Epithelial cell of prostate (primary cell): Measurements from ENCODE around the gene PLEKHA7.

Experiments used
- DNase-seq: peaks from one replicate; pipeline ENCODE4 v3.0.0-alpha.2; 2011; ENCODE audit warnings: low read depth, low spot score
- H3K27ac ChIP-seq: fragments of 450-650 bp; 2 replicates; pipeline ENCODE4 v1.5.1; 2017; ENCODE audit warnings: mild to moderate bottlenecking

The PLEKHA7 gene

GRCh38 chr11:16764888-16765287, 249.3 kb downstream of the PLEKHA7 start:
- no peak overlapping the region for H3K27ac ChIP-seq
- no peak for DNase-seq

GRCh38 chr11:16763746-16764145, 250.5 kb downstream of the PLEKHA7 start:
- no peak overlapping the region for H3K27ac ChIP-seq
- DNase-seq = no peak

GRCh38 chr11:16759857-16760508, 254.2 kb downstream of the PLEKHA7 start:
- no peak for DNase-seq
- H3K27ac ChIP-seq = no peak overlapping the region

GRCh38 chr11:16758382-16759024, 255.7 kb downstream of the PLEKHA7 start:
- no peak for DNase-seq
- H3K27ac ChIP-seq = no peak overlapping the region

- no peak for DNase-seq
- H3K27ac ChIP-seq = no peak overlapping the region
Measured at GRCh38 chr11:16750417-16750816, 263.8 kb downstream of the PLEKHA7 start.

- H3K27ac ChIP-seq = no peak overlapping the region
- DNase-seq = no peak
Measured at GRCh38 chr11:16749666-16750065, 264.5 kb downstream of the PLEKHA7 start.

- DNase-seq = no peak
Measured at GRCh38 chr11:16749092-16749491, 265.1 kb downstream of the PLEKHA7 start.

GRCh38 chr11:16745950-16746605, 268.1 kb downstream of the PLEKHA7 start:
- H3K27ac ChIP-seq = no peak overlapping the region
- no peak for DNase-seq

More at GRCh38 chr11:16749092-16749491, 265.1 kb downstream of the PLEKHA7 start:
- no peak overlapping the region for H3K27ac ChIP-seq

- DNase-seq = no peak
- no peak overlapping the region for H3K27ac ChIP-seq
Measured at GRCh38 chr11:16744128-16744725, 270.0 kb downstream of the PLEKHA7 start.

GRCh38 chr11:16743478-16743877, 270.7 kb downstream of the PLEKHA7 start:
- DNase-seq = no peak
- H3K27ac ChIP-seq = no peak overlapping the region

GRCh38 chr11:16741473-16741872, 272.7 kb downstream of the PLEKHA7 start:
- H3K27ac ChIP-seq = no peak overlapping the region
- no peak for DNase-seq

- peak overlapping the region; percentile 58 for H3K27ac ChIP-seq
- DNase-seq = no peak
Measured at GRCh38 chr11:16738947-16739815, 275.0 kb downstream of the PLEKHA7 start.

- peak; percentile 75 for DNase-seq
- peak within 1 kb of the TSS; percentile 58 for H3K27ac ChIP-seq
Measured at GRCh38 chr11:16738193-16738946, 275.8 kb downstream of the PLEKHA7 start, which contains the start of gene C11orf58. C11orf58 (plus strand) TSS chr11:16738647; CDS start chr11:16738779, 132 bp downstream.

GRCh38 chr11:16737818-16738192, 276.4 kb downstream of the PLEKHA7 start:
- DNase-seq = no peak

More at GRCh38 chr11:16737818-16738192, 276.4 kb downstream of the PLEKHA7 start:
- peak overlapping the region; percentile 58 for H3K27ac ChIP-seq
